GM12878 (cell line): ENCODE measurements around the gene AK8. TPM values are rescaled to one million over a fixed set of nuclear protein-coding genes. Genes with fewer than 3 reads are reported as not detected.

ENCODE experiments used
- ATAC-seq: fragments of 200-7000 bp; cut with Tn5 transposase; 3 replicates; pipeline ENCODE4 v1.9.1; 2020; ENCODE audit warnings: mild to moderate bottlenecking, moderate library complexity
- BruUV-seq: library from RNA; stranded (reverse); fragments of 400-500 nt; replicated peaks from 2 replicates; lab custom pipeline; 2021; lab: Mats Ljungman, UMichigan
- CTCF ChIA-PET: fragments of 300-600 bp; sonication (Branson Sonifier 250); formaldehyde crosslinking; extraction: SDS; loops from one replicate; lab custom pipeline; 2021; ENCODE audit warnings: inconsistent platforms; lab: Yijun Ruan, JAX
- POLR2A ChIA-PET: fragments of 350-600 bp; formaldehyde crosslinking; extraction: SDS; loops from one replicate; lab custom pipeline; 2021; ENCODE audit warnings: inconsistent platforms; lab: Charles Lee
- RAD21 ChIA-PET: fragments of 300-600 bp; sonication (Branson Sonifier 250); formaldehyde crosslinking; loops from one replicate; lab custom pipeline; 2023; ENCODE audit warnings: antibody characterized with exemption; ENCODE audit not compliant: unreplicated experiment; lab: Charles Lee
- SMC1A ChIA-PET: fragments of 300-600 bp; sonication (Branson Sonifier 250); formaldehyde crosslinking; loops from one replicate; lab custom pipeline; 2023; ENCODE audit not compliant: unreplicated experiment, uncharacterized antibody; lab: Charles Lee
- DNase-seq: peaks from one replicate; pipeline ENCODE4 v3.0.0-alpha.2; 2011; ENCODE audit warnings: low read depth, low spot score
- FAIRE-seq: peaks from 3 replicates; lab custom pipeline; 2011; peaks lifted over from hg19 to GRCh38; lab: Jason Lieb, UNC
- H2AFZ ChIP-seq: 2 replicates; pipeline ENCODE4 v1.6.0; 2011; ENCODE audit warnings: low read depth, low read length, control low read depth; ENCODE audit not compliant: control insufficient read depth
- H3K27ac ChIP-seq: 2 replicates; pipeline ENCODE4 v1.5.1; 2011; ENCODE audit warnings: control low read depth; ENCODE audit not compliant: control insufficient read depth, insufficient read depth
- H3K27me3 ChIP-seq, 2 experiments: replicated peaks in 1 of 2; 2 replicates each; pipeline versions ENCODE4 v1.6.0 to v1.6.1; 2011; ENCODE audit warnings: low read length in 1 of 2; ENCODE audit not compliant: control insufficient read depth in 2 of 2, insufficient read depth in 2 of 2
- H3K36me3 ChIP-seq, 2 experiments: 2 replicates each; pipeline ENCODE4 v1.5.1; 2011; ENCODE audit warnings: low read length in 1 of 2; ENCODE audit not compliant: control insufficient read depth in 2 of 2, insufficient read depth in 2 of 2
- H3K4me1 ChIP-seq: 2 replicates; pipeline ENCODE4 v1.6.1; 2011; ENCODE audit warnings: mild to moderate bottlenecking, low read length, moderate library complexity, mixed read lengths; ENCODE audit not compliant: control insufficient read depth, insufficient read depth
- H3K4me2 ChIP-seq: 2 replicates; pipeline ENCODE4 v1.6.0; 2011; ENCODE audit warnings: control low read depth; ENCODE audit not compliant: control insufficient read depth, insufficient read depth
- H3K4me3 ChIP-seq: fragments of 200-600 bp; sonication (generic); 2 replicates; pipeline ENCODE4 v1.5.1; 2016
- H3K79me2 ChIP-seq: 2 replicates; pipeline ENCODE4 v1.6.0; 2011; ENCODE audit warnings: low read length; ENCODE audit not compliant: control insufficient read depth, insufficient read depth
- H3K9ac ChIP-seq: 2 replicates; pipeline ENCODE4 v1.8.0; 2011; ENCODE audit warnings: low read length, control low read depth, mixed read lengths; ENCODE audit not compliant: control insufficient read depth, insufficient read depth
- H3K9me3 ChIP-seq: replicated peaks from 3 replicates; pipeline ENCODE4 v1.5.1; 2011; ENCODE audit warnings: mild to moderate bottlenecking, low read length; ENCODE audit not compliant: control insufficient read depth, insufficient read depth
- H4K20me1 ChIP-seq: 2 replicates; pipeline ENCODE4 v1.6.0; 2011; ENCODE audit not compliant: control insufficient read depth, insufficient read depth
- BCL3 ChIP-seq: IDR thresholded peaks from 2 replicates; pipeline ENCODE4 v1.6.1; 2011; ENCODE audit warnings: borderline replicate concordance, low read depth, mild to moderate bottlenecking, moderate library complexity, low read length; ENCODE audit not compliant: insufficient read depth, poor library complexity, severe bottlenecking
- CBX5 ChIP-seq: sonication (generic); IDR thresholded peaks from 2 replicates; pipeline ENCODE4 v1.6.1; 2016; ENCODE audit warnings: low read depth, moderate library complexity, mild to moderate bottlenecking, inconsistent platforms
- IKZF1 ChIP-seq: fragments of 450-650 bp; conservative IDR thresholded peaks from 2 replicates; pipeline ENCODE4 v1.6.1; 2017; ENCODE audit warnings: antibody characterized with exemption, mild to moderate bottlenecking
- IKZF2 ChIP-seq, 2 experiments: fragments of 450-650 bp; IDR thresholded peaks; 2 replicates each; pipeline ENCODE4 v1.6.1; 2017; ENCODE audit warnings: mild to moderate bottlenecking in 2 of 2, moderate library complexity in 2 of 2
- PAX5 ChIP-seq: IDR thresholded peaks from 2 replicates; pipeline ENCODE4 v1.6.1; 2011; ENCODE audit warnings: low read depth, low read length, borderline replicate concordance
- POLR2A ChIP-seq: IDR thresholded peaks from 2 replicates; pipeline ENCODE4 v1.6.1; 2011; ENCODE audit warnings: low read depth, mild to moderate bottlenecking, low read length
- POU2F2 ChIP-seq: IDR thresholded peaks from 3 replicates; pipeline ENCODE4 v1.6.1; 2011; ENCODE audit warnings: low read depth, mild to moderate bottlenecking, low read length, borderline replicate concordance
- SMAD1 ChIP-seq: fragments of 450-650 bp; IDR thresholded peaks from 2 replicates; pipeline ENCODE4 v1.6.1; 2018; ENCODE audit warnings: mild to moderate bottlenecking, low read depth; ENCODE audit not compliant: partially characterized antibody
- SMAD5 ChIP-seq: IDR thresholded peaks from 2 replicates; pipeline ENCODE4 v1.6.1; 2016; ENCODE audit warnings: antibody characterized with exemption, low read depth
- SREBF2 ChIP-seq: IDR thresholded peaks from 2 replicates; pipeline ENCODE4 v1.6.1; 2012; ENCODE audit warnings: mild to moderate bottlenecking, low read length
- SRF ChIP-seq, 2 experiments: IDR thresholded peaks; 2 replicates each; pipeline ENCODE4 v1.6.1; 2011; ENCODE audit warnings: low read depth in 2 of 2, low read length in 2 of 2, mild to moderate bottlenecking in 1 of 2, moderate library complexity in 1 of 2
- STAT3 ChIP-seq: IDR thresholded peaks from 2 replicates; pipeline ENCODE4 v1.6.1; 2011; ENCODE audit warnings: low read depth, low read length, improper control_type of control experiment
- YBX1 ChIP-seq: fragments of 450-650 bp; IDR thresholded peaks from 2 replicates; pipeline ENCODE4 v1.6.1; 2016; ENCODE audit warnings: antibody characterized with exemption
- ZSCAN29 ChIP-seq: fragments of 450-650 bp; IDR thresholded peaks from 2 replicates; pipeline ENCODE4 v1.6.1; 2017; ENCODE audit warnings: mild to moderate bottlenecking, moderate library complexity
- WGBS: methylation state at CpG from one replicate; pipeline ENCODE4 v1.1.6; 2016; ENCODE audit warnings: low lambda C conversion rate; ENCODE audit not compliant: insufficient replicate concordance, insufficient coverage; ENCODE audit errors: missing lambda C conversion rate; 5-methylcytosine and 5-hydroxymethylcytosine counted together
- in situ Hi-C: fragments of 300-500 bp; cut with MboI; formaldehyde crosslinking; loops from 9 replicates; pipeline ENCODE4 v1.14.3; 2018; ENCODE audit warnings: mixed read lengths
- intact Hi-C: fragments of 100-400 bp; cut with micrococcal nuclease; formaldehyde crosslinking; loops from one replicate; pipeline ENCODE4 v1.14.2; 2022; ENCODE audit not compliant: unreplicated experiment
- polyA plus RNA-seq, 11 experiments: library from polyadenylated mRNA; depleted of rRNA in 4 of 11; unstranded in 6 of 11; stranded (reverse) in 5 of 11; fragments of >200 nt; fragmentation: Nextera tagmentation in 4 of 11; fragmentation: Illumina TruSeq in 1 of 11; extraction: Ambion mirVana in 4 of 11; extraction: Trizol in 1 of 11; gene quantifications; 1 replicate in 1 of 11; 2 replicates in 10 of 11; pipeline versions ENCODE4 v1.2.1 to v1.2.3, GENCODE V29; 2011 to 2016; ENCODE audit warnings: inconsistent platforms in 2 of 11, missing spikeins in 2 of 11, low read depth in 1 of 11
- total RNA-seq, 4 experiments: library from RNA; depleted of rRNA in 3 of 4; stranded (reverse); fragments of >200 nt in 3 of 4; fragmentation: Illumina TruSeq in 1 of 4; extraction: Trizol in 1 of 4; gene quantifications; 2 replicates each; pipeline versions ENCODE4 v1.2.1 to v1.2.3, GENCODE V29; 2013 to 2021
- TF ChIP-seq, protein P1 (sequence below): fragments of 150-350 bp; IDR thresholded peaks from 2 replicates; pipeline ENCODE4 v1.6.1; 2016; ENCODE audit warnings: low read depth, low read length

The AK8 gene
- total and polyA plus RNA-seq, 10 of the 15 experiments (the other 5 are each of a cell fraction or from before 2014, with no cell fraction given), result 0.03 to 0.12 (median 0.06) TPM; not detected in 5

DNA sequence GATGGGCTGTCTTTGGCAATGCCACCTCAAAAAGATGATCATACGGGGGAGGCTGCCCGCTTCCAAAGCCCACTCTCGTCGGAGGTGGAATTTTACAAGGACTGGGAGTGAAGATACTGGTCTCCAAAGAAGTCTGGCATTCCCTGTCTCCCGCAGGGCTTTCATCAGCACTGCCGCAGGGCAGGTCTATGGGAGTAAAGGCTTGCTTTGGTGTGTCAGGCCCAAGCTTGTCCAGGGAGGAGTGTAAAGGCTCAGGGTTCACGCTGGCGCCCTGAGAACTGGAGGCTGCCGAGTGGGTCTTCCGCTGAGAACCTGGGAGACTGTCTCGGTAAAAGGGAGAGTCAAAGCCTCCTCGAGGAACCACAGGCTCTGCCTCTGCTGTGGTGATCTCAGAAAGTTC lies 27.6 kb upstream of the AK8 start:
- Histone ChIP-seq H3K9me3 (no peaks in the 10 kb centered on the region), H3K4me3 (no peak overlapping the region), H3K27ac (no peak overlapping the region), H3K4me2 (no peak overlapping the region), H3K9ac (no peak overlapping the region), H3K27me3 (no peaks in the 10 kb centered on the region), H3K36me3 (peaks cover 2 to 23% of the 10 kb centered on the region in 2 experiments), H2AFZ (no peak overlapping the region), H3K4me1 (no peaks in the 10 kb centered on the region), H4K20me1 (no peaks in the 10 kb centered on the region), H3K79me2 (no peaks in the 10 kb centered on the region)
- ChIA-PET SMC1A (no interaction called here), CTCF (interaction anchor here (1.2 kb wide), 1 partner anchor 57 kb away, joined by 3 read pairs; no protein-coding TSS in a partner anchor), POLR2A (interaction anchor here (0.7 to 1.2 kb wide), 2 partner anchors 9 to 69 kb away, joined by 3 to 6 read pairs; no protein-coding TSS in a partner anchor), RAD21 (no interaction called here)
- TF ChIP-seq BCL3 (no peak), SMAD1 (no peak), STAT3 (no peak), ZSCAN29 (no peak), YBX1 (no peak), SMAD5 (no peak), POU2F2 (no peak), SREBF2 (no peak), SRF (IDR thresholded peaks at IDR 0.05; ENCODE audit: low read depth in 2 of 2, low read length in 2 of 2) (no peak), IKZF1 (no peak), PAX5 (no peak), POLR2A (no peak), IKZF2 (IDR thresholded peaks at IDR 0.05) (no peak), CBX5 (no peak)
- TF ChIP-seq, protein P1, sequence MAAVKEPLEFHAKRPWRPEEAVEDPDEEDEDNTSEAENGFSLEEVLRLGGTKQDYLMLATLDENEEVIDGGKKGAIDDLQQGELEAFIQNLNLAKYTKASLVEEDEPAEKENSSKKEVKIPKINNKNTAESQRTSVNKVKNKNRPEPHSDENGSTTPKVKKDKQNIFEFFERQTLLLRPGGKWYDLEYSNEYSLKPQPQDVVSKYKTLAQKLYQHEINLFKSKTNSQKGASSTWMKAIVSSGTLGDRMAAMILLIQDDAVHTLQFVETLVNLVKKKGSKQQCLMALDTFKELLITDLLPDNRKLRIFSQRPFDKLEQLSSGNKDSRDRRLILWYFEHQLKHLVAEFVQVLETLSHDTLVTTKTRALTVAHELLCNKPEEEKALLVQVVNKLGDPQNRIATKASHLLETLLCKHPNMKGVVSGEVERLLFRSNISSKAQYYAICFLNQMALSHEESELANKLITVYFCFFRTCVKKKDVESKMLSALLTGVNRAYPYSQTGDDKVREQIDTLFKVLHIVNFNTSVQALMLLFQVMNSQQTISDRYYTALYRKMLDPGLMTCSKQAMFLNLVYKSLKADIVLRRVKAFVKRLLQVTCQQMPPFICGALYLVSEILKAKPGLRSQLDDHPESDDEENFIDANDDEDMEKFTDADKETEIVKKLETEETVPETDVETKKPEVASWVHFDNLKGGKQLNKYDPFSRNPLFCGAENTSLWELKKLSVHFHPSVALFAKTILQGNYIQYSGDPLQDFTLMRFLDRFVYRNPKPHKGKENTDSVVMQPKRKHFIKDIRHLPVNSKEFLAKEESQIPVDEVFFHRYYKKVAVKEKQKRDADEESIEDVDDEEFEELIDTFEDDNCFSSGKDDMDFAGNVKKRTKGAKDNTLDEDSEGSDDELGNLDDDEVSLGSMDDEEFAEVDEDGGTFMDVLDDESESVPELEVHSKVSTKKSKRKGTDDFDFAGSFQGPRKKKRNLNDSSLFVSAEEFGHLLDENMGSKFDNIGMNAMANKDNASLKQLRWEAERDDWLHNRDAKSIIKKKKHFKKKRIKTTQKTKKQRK, result no peak
- WGBS, result 98% methylated on average over 12 of the region's 12 CpGs
- in situ Hi-C loops (no loop called here), intact Hi-C loops (loop anchor here (10.0 kb wide), 2 partner anchors 231 to 401 kb away; partner anchors contain the start of gene GTF3C4)
- ATAC-seq (no peak), FAIRE-seq (no peak), DNase-seq (no peak)
- BruUV-seq, result no TSS peak
